HG02678 (cell line): Measurements from ENCODE around the gene ZNF281.
"Not testable (repeated sequence)": the region's sequence is repeated elsewhere in the genome, so short reads cannot be mapped to it uniquely, and the experiment has no call there.

ENCODE experiments used
- ATAC-seq: cut with Tn5 transposase; IDR thresholded peaks from one replicate; pipeline ENCODE4 v1.9.1; 2021; ENCODE audit warnings: mild to moderate bottlenecking, moderate library complexity; ENCODE audit not compliant: unreplicated experiment

Gene ZNF281

GRCh38 chr1:200365897-200366426, 43.9 kb downstream of the ZNF281 start:
- no peak for ATAC-seq

- ATAC-seq = no peak
Observed at GRCh38 chr1:200364831-200365230, 45.0 kb downstream of the ZNF281 start.

GRCh38 chr1:200364091-200364759, 45.6 kb downstream of the ZNF281 start:
- ATAC-seq = no peak

- ATAC-seq = no peak
Observed at GRCh38 chr1:200363264-200363933, 46.4 kb downstream of the ZNF281 start.

- no peak for ATAC-seq
Observed at GRCh38 chr1:200362421-200362820, 47.4 kb downstream of the ZNF281 start.

- ATAC-seq = no peak
Observed at GRCh38 chr1:200359610-200360163, 50.1 kb downstream of the ZNF281 start.

GRCh38 chr1:200357925-200358324, 51.9 kb downstream of the ZNF281 start:
- ATAC-seq = not testable (repeated sequence)

- ATAC-seq = no peak
Observed at GRCh38 chr1:200355801-200356200, 54.0 kb downstream of the ZNF281 start.
